Stimulated activated CD4-positive, alpha-beta T cell treated with anti-CD3 and anti-CD28 coated beads, Interleukin-15, amount 100 ng/mL, for 48 hours (primary cell): ENCODE measurements around the gene LIX1L.

Experiments used
- DNase-seq, 2 donors: peaks; one replicate each; pipeline ENCODE4 v3.0.0-alpha.2; 2020; ENCODE audit warnings: low read depth in 2 of 2

The LIX1L gene

DNA sequence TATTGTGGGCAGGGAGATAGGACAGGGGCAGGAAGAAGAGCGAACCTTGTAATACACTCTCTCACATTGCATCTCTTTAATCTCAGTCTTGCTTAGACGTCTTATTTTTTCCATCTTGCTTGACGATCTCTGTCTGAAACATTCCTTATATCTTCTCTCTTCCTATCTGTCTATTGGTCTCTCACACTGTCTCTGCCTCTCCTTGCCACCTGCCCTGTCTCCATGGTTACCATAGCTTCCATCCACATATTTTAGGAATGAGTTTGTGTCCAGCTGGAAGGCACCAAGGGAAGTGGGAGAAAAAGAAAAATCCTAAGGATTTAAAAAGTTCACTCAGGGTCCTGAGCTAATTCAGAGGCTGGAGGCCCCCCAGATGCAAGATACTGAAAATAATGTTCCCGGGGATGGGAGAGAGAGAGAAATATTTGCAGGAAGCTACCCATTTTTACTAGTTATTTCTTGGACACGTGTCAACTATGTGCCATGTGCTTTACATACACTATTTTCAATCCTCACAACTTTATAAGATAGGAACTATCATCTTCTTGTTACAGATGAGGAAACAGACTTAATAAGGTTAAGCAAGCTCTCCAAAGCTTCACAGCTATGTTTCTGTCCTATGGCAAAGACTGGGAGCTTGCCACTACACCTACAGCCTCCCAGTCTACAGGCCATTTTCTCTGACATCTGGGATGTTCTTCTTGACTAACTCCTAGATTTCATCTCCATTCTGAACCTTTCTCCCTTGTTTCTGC, 5.6 kb upstream of the LIX1L start:
- DNase-seq, result no peak

DNA sequence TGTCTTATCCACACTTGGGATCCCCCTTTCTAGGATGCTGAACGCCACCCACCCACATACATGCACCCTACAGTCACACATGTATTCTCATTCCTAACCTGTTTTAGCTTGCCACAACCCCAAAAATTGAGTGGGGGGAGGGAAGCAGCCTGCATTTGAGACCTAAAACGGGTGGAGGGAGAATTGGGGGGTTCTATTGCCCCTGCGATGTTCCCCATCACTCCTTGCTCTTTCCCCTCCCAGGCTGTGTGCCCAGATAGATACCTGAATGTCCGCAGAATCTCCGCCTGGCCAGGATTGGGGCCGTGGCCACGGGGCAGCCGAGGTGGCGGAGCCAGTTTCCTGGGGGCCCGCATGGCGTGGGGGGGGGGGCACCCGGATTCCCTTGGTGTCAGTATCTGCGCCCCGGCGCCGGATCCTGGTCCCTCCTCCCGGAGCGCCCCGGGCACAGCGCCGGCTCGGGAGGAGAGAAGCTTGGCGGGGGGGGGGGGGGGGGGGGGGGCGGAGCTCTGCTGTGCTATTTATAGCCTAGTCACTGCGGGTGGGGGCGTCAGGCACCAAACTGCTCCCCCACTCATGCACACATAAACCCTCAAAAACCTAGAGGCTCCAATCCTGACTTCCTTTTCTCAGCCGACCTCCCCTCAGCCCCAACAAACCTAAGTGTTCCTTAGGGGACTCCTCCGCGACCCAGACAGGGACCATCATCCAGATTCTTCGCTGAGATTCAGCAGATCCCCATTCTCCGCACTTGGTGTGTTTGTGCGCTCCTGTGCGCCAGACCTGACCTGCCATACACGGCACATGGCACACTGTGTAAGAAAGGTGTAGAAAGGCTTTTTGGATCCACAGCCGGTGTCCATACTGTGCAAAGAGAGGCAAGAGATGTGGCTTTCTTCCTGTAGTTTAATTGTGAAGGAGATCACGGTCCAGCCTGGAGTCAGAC, 4.6 kb upstream of the LIX1L start:
- no peak for DNase-seq

DNA sequence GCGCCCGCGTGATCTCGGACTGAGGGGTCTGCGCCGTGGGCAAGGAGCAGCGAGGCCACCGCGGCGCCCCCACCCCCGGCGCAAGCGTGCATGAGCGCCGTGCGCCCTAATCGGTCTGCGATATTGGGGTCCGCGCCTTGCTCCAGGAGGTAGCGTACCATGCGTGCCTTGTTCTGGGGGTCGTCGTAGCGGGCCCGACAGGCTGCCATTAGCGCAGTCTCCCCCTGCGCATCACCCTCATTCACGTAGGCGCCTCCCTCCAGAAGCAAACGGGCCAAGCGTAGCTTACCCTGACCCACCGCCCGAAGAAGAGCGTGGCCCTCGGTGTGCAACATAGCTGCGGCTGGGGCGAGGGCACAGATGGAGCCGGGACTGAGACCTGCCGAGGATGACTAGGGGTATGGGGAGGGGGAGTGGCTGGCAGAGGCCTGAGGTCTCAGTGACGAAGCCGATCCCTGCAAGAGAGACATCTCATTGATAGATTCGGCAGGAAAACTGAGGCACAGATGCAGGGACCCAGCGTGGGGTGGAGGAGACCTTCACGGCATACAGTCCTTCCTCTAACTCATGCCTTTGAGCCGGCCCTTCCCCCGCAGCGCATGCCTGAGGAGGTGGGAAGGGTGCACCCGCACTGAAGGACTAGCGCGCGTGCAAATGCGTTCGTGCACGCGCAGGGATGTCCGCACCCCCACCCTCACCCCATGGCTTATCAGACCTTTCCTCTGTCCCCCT, 3.8 kb upstream of the LIX1L start:
- DNase-seq, result no peak

DNA sequence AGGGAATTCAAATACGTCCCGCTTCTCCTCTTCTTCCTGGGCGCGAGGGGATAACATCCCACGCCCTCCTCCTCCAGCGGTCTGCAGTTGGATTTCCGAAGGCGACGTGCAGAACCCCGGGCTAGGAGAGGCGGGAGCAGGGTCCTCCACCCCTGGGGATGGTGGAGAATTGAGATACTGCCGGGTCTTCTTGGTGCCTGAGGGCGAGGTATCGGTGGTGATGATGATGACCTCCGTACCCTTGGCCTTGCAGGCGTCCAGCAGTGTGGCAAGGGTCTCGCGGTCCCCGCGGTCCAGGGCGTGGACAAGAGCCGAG, 3.2 kb upstream of the LIX1L start:
- no peak for DNase-seq

DNA sequence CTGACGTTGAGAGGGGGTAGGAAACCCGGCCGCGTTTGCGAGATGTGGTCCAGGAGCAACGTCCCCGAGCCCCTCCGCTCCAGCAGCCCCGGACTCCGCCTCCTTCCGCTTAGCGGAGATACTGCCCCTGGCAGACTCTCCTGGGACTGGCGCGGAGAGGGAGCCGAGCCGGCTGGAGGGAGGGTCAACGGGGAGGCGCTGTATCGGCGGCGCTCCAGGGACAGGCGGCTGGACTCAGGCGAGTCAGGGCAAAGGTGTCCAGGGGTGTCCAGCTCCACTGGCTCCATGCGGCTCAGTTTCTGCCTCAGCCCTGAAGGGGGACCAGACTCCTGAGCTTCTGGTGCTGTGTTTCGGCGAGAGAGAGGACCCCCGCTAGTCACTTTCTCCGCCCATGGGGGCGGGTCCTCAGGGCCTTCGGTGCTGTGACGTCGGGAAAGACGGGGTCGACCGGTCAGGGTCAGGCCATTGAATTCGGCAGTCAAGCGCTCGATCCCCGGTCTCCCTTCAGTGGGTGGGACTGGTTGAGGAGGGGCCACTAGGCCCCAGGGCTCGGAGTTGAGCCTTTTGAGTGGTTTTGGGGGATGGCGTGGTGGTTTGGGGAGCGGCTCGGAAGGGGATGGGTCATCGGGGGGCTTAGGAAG, 2.8 kb upstream of the LIX1L start:
- no peak for DNase-seq

DNA sequence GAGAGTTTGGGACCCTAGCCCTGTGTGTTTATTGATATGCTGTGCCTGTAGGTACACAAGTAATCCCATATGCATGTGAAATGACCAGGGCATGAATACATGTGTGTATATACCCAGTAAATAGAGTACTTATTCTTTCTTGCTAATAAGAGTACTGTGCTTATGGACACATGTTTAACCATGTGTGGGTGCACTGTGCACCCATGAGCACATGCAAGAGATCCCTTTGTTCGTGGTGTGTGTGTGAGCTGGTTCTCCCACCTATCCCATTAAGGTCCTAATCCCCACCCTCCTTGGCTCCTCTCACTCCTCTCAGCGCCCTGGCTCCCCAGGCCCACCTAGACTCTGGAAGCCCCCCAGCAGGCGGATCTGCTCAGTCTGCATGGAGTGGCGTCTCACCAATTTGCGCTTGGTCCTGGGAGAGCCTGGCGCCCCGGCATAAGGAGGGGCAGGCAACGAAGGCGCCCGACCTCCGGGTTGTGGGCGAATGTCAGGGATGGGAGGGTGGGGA, 2.2 kb upstream of the LIX1L start:
- no peak for DNase-seq

DNA sequence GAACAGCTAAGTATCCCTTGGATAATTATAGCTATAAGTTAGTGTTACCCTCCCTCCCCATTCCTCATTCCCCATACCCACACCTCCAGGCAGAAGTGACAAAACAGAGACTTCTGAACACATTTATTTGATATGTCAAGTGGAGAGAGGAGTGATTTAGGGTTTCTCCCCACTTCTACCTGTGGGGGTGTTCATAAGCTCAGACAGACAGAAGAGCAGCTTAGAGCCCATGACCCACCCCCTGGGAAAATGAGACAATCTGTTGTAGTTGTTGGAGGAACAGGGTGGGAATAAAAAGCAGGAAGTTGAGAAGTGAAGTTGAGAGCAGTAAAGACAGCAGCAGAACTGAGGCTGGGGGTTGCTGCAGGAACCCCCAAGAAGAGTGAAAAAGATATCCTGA, 1.5 kb upstream of the LIX1L start:
- DNase-seq, result no peak

DNA sequence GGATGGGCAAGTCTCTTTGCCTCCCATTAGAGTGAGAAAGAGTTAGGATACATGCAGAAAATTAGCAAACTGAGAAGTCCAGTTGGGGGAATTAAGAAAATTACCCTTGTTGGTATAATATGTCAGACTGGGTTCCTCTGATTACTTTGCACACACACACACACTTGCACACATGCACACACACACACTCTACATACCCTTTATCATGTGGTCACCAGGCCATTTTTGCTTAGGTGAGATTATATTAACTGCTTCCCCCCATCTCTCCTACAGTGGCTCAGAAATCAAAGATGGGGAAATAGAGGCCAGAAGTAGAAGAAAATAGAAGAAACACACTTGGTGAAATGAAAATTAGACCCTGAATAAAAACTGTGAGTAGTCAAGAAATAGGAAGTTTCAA, 917 bp upstream of the LIX1L start:
- no peak for DNase-seq

DNA sequence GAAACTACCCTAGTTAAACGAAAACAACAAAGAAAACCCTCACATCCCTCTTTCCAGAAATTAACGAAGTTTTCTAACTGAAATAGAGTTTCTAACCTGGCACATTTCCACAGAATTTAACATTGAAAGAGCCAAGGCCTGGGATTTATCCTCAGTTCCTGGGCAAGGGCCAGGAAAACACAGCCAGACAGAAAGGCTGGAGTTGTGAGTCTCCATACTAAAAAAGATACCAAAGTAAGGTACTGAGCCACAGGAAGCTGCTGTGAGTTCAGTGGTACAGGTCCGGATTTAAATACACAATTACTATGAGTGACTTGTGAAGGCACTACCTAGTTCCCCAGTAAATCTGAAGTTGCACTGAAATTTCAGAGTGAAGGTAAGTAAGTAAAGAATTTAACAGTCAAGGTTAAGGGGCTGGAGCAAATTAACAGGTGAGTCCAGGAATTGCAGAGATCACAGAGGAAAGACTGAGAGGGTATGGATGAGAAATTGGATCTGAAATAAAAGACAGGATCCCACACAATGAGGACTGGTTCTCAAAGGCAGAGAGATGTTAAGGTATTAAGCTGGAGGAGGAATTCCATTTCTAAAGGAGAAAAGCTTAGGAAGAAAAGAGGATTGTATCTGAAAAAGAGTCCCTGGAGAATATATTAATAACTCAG, 905 bp downstream of the LIX1L start:
- DNase-seq, result no peak

DNA sequence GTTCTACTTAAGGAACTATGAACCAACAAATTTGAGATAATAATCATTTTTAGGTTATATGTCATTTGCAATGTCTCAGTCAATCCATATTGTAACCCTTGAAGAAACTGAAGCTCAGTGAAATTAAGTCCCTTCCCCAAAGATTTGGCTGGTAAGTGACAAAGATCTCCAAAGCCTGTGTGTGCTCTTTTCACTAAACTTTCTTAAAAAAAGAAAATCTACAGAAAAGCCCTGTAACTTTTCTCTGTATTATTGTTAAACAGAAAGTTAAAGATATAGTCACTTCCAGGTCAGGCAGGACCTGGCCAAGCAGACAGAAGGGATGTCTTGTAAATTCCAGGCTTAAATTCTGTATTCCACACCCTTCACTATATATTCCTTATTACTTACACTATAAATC, 1.5 kb downstream of the LIX1L start:
- no peak for DNase-seq

DNA sequence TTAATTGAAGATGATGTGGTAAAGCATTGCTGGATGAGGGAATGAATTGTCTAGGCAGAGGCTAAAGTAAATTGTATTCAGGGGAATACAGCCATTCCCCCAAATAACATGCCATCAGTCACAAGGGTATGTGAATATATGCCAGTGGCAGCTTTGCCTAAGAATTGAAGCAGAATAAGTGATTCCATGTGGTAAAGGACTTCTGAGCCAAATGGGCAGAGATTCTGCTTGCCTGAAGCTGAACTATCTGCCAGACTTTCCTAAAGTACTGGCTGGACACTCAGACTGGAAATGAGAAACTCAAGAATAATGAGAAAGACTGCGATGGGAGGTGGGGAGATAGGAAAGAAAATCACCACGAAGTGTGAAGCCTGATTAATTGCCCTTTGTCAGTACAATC, 2.4 kb downstream of the LIX1L start:
- no peak for DNase-seq

DNA sequence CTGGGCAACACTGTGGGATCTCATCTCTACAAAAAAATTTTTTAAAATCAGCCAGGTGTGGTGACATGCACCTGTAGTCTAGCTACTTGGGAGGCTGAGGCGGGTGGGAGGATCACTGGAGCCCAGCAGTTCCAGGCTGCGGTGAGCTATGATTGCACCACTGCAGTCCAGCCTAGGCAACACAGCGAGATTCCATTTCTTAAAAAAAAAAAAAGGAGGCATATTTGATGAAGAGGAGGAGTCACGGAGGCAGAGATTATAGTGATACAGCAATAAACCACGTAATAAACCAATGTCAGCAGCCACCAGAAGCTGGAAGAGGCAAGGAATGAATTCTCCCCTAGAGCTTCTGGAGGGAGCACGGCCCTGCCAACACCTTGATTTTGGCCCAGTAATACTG, 4.0 kb downstream of the LIX1L start:
- no peak for DNase-seq

DNA sequence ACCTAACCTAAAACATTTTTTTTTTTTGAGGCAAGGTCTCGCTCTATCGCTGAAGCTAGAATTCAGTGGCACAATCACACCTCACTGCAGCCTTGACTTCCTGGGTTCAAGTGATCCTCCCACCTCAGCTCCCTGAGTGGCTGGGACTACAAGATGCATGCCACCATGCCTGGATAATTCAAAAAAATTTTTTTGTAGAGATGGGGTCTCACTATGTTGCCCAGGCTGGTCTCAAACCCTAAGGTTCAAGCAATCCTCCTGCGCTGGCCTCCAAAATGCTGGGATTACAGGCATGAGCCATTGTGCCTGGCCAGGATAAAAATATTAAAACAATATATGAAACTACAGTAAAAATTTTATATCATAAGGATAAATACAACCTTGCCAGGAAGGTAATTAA, 4.9 kb downstream of the LIX1L start:
- DNase-seq, result no peak

DNA sequence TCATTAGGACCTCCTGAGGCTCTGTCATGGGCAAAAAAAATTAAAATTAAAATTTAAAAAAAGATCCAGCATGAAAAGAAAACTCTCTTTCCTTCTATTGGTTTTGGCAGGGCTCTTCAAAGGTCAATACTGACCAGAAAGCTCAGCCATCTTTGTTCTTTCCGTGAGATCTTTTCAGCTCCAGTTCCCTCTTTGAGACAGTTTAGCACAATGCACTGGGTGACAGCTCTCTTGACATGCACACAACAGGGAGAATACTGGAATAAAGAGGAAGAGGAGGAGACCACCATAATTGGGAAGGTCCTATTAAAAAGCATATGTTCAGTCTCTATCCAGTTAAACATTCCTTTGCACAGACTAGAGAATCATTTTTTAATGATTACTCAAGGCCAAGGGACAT, 6.3 kb downstream of the LIX1L start:
- DNase-seq, result no peak

DNA sequence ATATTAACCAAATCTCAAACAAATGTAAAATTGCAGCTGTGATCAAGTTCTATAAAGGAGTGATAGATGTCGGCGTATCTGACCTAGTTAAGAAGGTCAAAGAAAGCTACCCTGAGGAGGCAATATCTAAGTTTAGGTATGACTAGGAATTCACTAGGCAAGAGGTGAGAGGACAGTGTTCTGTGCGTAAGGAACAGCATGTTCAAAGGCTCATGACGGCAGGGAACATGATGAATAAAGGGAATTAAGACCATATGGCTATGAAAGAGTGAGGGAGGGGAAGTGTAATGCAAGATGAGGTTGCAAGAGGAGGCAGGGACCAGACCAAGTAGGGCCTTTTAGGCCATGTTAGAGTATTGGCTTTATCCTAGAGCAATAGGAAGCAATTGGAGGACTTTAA, 8.6 kb downstream of the LIX1L start:
- DNase-seq, result no peak

DNA sequence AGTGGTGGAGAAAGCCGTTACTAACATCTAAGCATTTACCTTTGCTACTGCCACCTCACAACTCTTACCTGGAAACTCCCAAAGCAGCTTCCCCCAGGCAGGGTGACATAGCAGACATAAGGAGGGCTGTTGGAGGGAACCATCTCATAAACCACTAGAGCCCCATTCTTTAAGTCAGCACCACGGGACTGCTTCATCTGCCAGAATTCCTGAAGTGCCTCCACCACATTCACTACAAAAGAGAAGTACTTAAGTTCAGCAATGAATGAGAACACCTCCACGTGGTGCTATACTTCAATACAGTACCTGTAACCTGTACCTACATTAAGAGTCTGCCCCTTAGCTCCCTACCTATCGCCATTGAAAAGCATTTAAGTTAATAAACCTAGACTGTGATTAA, 10.3 kb downstream of the LIX1L start:
- no peak for DNase-seq

DNA sequence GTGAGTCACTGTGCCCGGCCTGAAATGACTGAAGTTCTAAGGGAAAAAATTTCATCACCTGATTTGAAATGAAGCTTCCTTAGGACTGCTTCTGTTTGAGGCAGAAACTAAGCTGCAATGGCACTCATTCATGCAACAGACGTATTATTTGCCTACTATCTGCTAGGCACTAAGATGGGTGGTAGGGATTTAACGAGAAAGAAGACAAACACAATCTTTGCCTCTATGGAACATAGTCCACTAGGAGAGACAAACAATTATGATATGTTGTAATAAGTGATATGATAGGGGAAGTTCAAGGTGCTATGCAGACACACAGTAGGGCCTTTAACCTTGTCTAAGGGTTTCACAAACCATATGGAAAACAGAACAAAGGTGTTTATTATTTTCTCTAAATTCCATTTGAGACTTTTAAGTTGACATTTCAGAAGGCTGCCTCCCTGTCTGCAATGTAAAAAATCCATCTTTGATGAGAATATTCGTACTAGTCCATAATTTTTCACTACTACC, 11.3 kb downstream of the LIX1L start:
- no peak for DNase-seq

DNA sequence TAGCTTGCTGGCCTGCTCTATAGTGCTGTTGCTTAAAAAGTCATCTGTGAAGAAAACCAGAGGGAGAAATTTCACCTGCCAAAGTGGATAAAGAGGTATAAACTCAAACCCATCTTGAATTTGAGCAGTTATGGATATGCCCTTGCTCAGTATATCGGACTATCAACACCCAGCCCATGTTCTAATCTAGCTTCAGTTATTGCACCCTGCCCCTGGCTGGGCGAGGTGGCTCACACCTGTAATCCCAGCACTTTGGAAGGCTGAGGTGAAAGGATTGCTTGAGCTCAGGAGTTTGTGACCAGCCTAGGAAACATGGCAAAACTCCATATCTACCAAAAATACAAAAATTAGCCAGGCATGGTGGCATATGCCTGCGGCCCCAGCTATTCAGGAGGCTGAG, 13.3 kb downstream of the LIX1L start:
- DNase-seq, result no peak

DNA sequence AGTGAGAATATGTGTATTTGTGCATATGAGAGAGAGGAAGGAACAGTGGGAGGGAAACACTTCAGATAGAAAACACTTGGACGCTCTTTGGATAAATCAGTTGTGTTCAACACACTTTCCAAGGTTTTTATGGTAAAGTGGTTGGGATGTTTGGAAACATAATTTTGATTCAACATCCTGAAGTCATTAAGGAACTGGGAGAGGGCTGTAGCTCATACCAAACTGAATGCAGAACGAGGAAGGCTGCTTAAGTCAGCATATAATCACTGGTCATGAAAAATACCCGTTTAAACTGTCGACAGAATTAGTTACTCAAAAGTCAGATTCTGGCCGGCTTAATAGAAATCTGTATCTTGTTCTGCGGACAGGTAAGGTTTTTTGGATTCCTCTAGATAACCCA, 14.9 kb downstream of the LIX1L start:
- no peak for DNase-seq

DNA sequence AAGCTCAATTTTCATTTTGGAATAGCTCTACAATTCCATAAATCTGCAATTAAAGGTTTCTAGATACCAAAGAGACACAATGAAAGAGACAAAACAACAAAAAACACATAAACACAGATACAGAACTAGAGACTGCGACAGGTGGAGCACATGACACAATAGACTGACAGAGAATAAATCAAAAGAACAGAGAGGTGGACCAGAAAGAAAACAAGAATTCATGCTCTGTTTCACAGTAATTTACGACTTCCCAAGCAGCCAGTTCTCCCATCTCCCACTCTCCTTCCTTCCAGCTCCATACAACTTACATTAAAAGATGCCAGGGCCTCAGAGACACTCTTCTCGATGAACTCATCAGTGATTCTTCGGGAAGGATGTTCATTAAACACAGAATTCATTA, 15.4 kb downstream of the LIX1L start:
- no peak for DNase-seq

DNA sequence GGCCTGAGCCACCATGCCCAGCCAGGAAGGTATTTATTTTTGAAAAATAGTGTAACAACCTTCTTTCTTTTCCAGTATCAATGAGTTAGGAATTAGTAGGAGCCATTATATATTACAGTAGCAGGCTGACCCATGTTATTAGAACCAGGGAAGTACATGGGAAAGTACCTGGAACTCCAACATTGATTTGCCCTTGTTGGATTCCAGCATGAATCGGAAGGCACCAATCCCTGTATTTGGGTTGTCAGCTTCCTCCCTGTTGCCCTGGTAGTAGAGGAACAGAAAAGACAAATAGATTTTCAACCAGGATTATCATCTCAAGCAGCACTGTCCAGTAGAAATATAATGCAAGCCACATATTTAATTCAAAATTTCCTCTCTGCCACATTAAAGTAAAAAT, 20.4 kb downstream of the LIX1L start:
- no peak for DNase-seq
